Astrocyte (in vitro differentiated cells and primary cell): ENCODE measurements around the gene LINC00632. TPM values are rescaled to one million over a fixed set of nuclear protein-coding genes. Genes with fewer than 3 reads are reported as not detected.
A peak's percentile ranks its signal among the peaks of the same experiment; 100 is the strongest.

Source experiments
- DNase-seq: peaks from one replicate; pipeline ENCODE4 v3.0.0-alpha.2; 2010; ENCODE audit warnings: low read depth
- FAIRE-seq: peaks from 2 replicates; lab custom pipeline; 2011; peaks lifted over from hg19 to GRCh38; lab: Jason Lieb, UNC
- H2AFZ ChIP-seq: 2 replicates; pipeline ENCODE4 v1.6.0; 2012; ENCODE audit warnings: low read depth, low read length, inconsistent platforms
- H3K27ac ChIP-seq: 2 replicates; pipeline ENCODE4 v1.5.1; 2011; ENCODE audit warnings: low read depth, low read length, inconsistent platforms
- H3K27me3 ChIP-seq: 2 replicates; pipeline ENCODE4 v1.6.0; 2011; ENCODE audit warnings: low read length, inconsistent platforms; ENCODE audit not compliant: insufficient read depth
- H3K36me3 ChIP-seq: 2 replicates; pipeline ENCODE4 v1.5.1; 2011; ENCODE audit warnings: low read length, inconsistent platforms; ENCODE audit not compliant: insufficient read depth
- H3K4me1 ChIP-seq: 2 replicates; pipeline ENCODE4 v1.5.1; 2011; ENCODE audit warnings: low read length, inconsistent platforms; ENCODE audit not compliant: insufficient read depth
- H3K4me2 ChIP-seq: 2 replicates; pipeline ENCODE4 v1.6.0; 2012; ENCODE audit warnings: low read length, inconsistent platforms
- H3K4me3 ChIP-seq: 2 replicates; pipeline ENCODE4 v1.5.1; 2011; ENCODE audit warnings: low read depth, mild to moderate bottlenecking, low read length, inconsistent platforms; ENCODE audit not compliant: insufficient read depth
- H3K79me2 ChIP-seq: 2 replicates; pipeline ENCODE4 v1.6.0; 2012; ENCODE audit warnings: mild to moderate bottlenecking, low read length, inconsistent platforms; ENCODE audit not compliant: insufficient read depth
- H3K9ac ChIP-seq: 2 replicates; pipeline ENCODE4 v1.6.0; 2012; ENCODE audit warnings: mild to moderate bottlenecking, low read length, inconsistent platforms
- H3K9me3 ChIP-seq: 2 replicates; pipeline ENCODE4 v1.5.1; 2012; ENCODE audit warnings: low read depth, mild to moderate bottlenecking, low read length, inconsistent platforms; ENCODE audit not compliant: insufficient read depth
- H4K20me1 ChIP-seq: 2 replicates; pipeline ENCODE4 v1.6.0; 2012; ENCODE audit warnings: low read length, inconsistent platforms; ENCODE audit not compliant: insufficient read depth
- H3K27ac Mint-ChIP-seq: one replicate; pipeline ENCODE4 v1.8.0; 2021; ENCODE audit warnings: mild to moderate bottlenecking, mixed read lengths; ENCODE audit not compliant: unreplicated experiment
- H3K27me3 Mint-ChIP-seq: one replicate; pipeline ENCODE4 v1.8.0; 2021; ENCODE audit warnings: low read depth, mixed read lengths; ENCODE audit not compliant: unreplicated experiment
- H3K36me3 Mint-ChIP-seq: one replicate; pipeline ENCODE4 v1.8.0; 2021; ENCODE audit warnings: low read depth, mixed read lengths; ENCODE audit not compliant: unreplicated experiment
- H3K4me1 Mint-ChIP-seq: one replicate; pipeline ENCODE4 v1.8.0; 2021; ENCODE audit warnings: low read depth, mixed read lengths; ENCODE audit not compliant: unreplicated experiment
- H3K4me3 Mint-ChIP-seq: one replicate; pipeline ENCODE4 v1.8.0; 2021; ENCODE audit warnings: mild to moderate bottlenecking, moderate library complexity, mixed read lengths; ENCODE audit not compliant: unreplicated experiment
- H3K9me3 Mint-ChIP-seq: one replicate; pipeline ENCODE4 v1.8.0; 2021; ENCODE audit warnings: mild to moderate bottlenecking, mixed read lengths; ENCODE audit not compliant: unreplicated experiment
- EZH2 ChIP-seq: IDR thresholded peaks from 2 replicates; pipeline ENCODE4 v1.6.1; 2012; ENCODE audit warnings: mild to moderate bottlenecking, low read length, inconsistent platforms; ENCODE audit not compliant: insufficient read depth
- total RNA-seq: library from RNA; stranded (reverse); gene quantifications from 2 replicates; pipeline ENCODE4 v1.2.1, GENCODE V29; 2021
- TF ChIP-seq, protein P1 (sequence below): IDR thresholded peaks from 2 replicates; pipeline ENCODE4 v1.5.1; 2011; ENCODE audit warnings: low read depth, mild to moderate bottlenecking, inconsistent platforms, low read length, moderate library complexity; ENCODE audit not compliant: insufficient read depth

LINC00632 gene
- total RNA-seq, 1 donor from 2014 or later, result 318 TPM

DNA sequence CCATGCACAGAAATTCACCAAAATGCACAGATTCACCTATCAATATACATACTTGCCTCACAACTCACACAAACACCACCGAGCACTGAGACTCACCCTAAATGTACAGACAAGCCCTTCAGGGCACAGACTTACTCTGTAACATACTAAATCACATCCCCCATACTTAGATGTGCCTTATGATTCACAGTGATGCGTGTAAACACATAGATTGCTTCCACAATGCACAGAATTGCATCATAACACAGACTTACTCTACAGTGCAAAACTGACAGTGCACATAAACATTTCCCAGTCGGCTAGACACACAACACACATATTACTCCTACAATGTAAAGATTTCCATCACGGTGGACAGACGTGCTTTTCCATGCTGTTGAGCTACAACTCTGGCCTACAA lies 6.2 kb downstream of the LINC00632 start:
- H3K27ac ChIP-seq, result no peak overlapping the region
- H4K20me1 ChIP-seq, result no peaks in the 10 kb centered on the region
- H3K4me2 ChIP-seq, result no peak overlapping the region
- no peak overlapping the region for H3K4me3 Mint-ChIP-seq
- no peak overlapping the region for H3K4me3 ChIP-seq
- peaks cover 3% of the 10 kb centered on the region for H3K4me1 ChIP-seq
- no peak overlapping the region for H3K27ac Mint-ChIP-seq
- TF ChIP-seq EZH2, result no peak
- TF ChIP-seq, protein P1, sequence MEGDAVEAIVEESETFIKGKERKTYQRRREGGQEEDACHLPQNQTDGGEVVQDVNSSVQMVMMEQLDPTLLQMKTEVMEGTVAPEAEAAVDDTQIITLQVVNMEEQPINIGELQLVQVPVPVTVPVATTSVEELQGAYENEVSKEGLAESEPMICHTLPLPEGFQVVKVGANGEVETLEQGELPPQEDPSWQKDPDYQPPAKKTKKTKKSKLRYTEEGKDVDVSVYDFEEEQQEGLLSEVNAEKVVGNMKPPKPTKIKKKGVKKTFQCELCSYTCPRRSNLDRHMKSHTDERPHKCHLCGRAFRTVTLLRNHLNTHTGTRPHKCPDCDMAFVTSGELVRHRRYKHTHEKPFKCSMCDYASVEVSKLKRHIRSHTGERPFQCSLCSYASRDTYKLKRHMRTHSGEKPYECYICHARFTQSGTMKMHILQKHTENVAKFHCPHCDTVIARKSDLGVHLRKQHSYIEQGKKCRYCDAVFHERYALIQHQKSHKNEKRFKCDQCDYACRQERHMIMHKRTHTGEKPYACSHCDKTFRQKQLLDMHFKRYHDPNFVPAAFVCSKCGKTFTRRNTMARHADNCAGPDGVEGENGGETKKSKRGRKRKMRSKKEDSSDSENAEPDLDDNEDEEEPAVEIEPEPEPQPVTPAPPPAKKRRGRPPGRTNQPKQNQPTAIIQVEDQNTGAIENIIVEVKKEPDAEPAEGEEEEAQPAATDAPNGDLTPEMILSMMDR, result no peak
- no peak overlapping the region for H3K9ac ChIP-seq
- no peaks in the 10 kb centered on the region for H3K36me3 ChIP-seq
- H3K79me2 ChIP-seq, result no peaks in the 10 kb centered on the region
- peaks cover 4% of the 10 kb centered on the region for H3K36me3 Mint-ChIP-seq
- DNase-seq, result no peak
- H3K27me3 Mint-ChIP-seq, result no peaks in the 10 kb centered on the region
- H3K9me3 Mint-ChIP-seq, result no peaks in the 10 kb centered on the region
- H2AFZ ChIP-seq, result no peak overlapping the region
- H3K4me1 Mint-ChIP-seq, result no peaks in the 10 kb centered on the region
- FAIRE-seq, result no peak
- no peaks in the 10 kb centered on the region for H3K9me3 ChIP-seq
- peaks cover under 1% of the 10 kb centered on the region for H3K27me3 ChIP-seq

DNA sequence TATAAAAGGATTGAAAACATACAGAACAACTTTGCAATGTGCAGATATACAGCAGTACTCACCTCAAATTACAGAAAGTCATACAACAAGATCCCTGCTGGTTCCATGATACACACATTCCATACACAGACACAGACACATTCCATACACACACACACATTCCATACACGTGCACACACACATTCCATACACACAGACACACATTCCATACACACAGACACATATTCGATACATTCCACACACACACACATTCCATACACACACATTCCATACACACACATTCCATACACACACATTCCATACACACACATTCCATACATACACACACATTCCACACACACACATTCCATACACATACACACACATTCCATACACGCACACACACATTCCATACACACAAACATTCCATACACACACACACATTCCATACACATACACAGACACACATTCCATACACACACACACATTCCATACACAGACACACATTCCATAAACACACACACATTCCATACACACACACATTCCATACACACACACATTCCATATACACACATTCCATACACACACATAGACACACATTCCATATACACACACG lies 13.7 kb downstream of the LINC00632 start:
- no peaks in the 10 kb centered on the region for H3K4me1 ChIP-seq
- no peaks in the 10 kb centered on the region for H3K4me1 Mint-ChIP-seq
- no peaks in the 10 kb centered on the region for H3K9me3 Mint-ChIP-seq
- H3K27me3 ChIP-seq, result no peaks in the 10 kb centered on the region
- no peaks in the 10 kb centered on the region for H3K9me3 ChIP-seq
- H3K4me3 ChIP-seq, result no peak overlapping the region
- peaks cover 4% of the 10 kb centered on the region for H3K36me3 Mint-ChIP-seq
- peak; percentile 64 for DNase-seq
- H3K79me2 ChIP-seq, result no peaks in the 10 kb centered on the region
- H3K9ac ChIP-seq, result no peak overlapping the region
- no peaks in the 10 kb centered on the region for H3K36me3 ChIP-seq
- no peak overlapping the region for H3K27ac ChIP-seq
- no peak overlapping the region for H3K4me3 Mint-ChIP-seq
- no peak overlapping the region for H2AFZ ChIP-seq
- TF ChIP-seq, protein P1, result no peak
- TF ChIP-seq EZH2, result no peak
- H3K27me3 Mint-ChIP-seq, result no peaks in the 10 kb centered on the region
- FAIRE-seq, result peak; percentile 100
- no peak overlapping the region for H3K27ac Mint-ChIP-seq
- H4K20me1 ChIP-seq, result no peaks in the 10 kb centered on the region
- H3K4me2 ChIP-seq, result no peak overlapping the region

DNA sequence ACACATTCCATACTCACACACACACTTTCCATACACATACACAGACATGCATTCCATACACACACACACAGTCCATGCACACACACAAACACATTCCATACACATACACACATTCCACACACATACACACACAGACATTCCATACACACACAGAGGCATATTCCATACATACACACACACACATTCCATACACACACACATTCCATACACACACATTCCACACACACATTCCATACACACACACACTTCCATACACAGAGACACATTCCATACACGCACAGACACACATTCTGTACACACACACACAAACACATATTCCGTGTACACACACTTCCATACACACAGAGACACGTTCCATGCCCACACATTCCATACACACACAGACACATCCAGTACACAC lies 14.8 kb downstream of the LINC00632 start:
- peak; percentile 27 for DNase-seq
- Histone ChIP-seq H3K4me3 (no peak overlapping the region), H3K36me3 (no peaks in the 10 kb centered on the region), H3K4me1 (no peaks in the 10 kb centered on the region), H4K20me1 (no peaks in the 10 kb centered on the region), H2AFZ (no peak overlapping the region), H3K9ac (no peak overlapping the region), H3K27ac (no peak overlapping the region), H3K79me2 (no peaks in the 10 kb centered on the region), H3K27me3 (no peaks in the 10 kb centered on the region), H3K9me3 (no peaks in the 10 kb centered on the region), H3K4me2 (no peak overlapping the region)
- Mint-ChIP-seq H3K27ac (no peak overlapping the region), H3K27me3 (no peaks in the 10 kb centered on the region), H3K4me3 (no peak overlapping the region), H3K36me3 (no peaks in the 10 kb centered on the region), H3K9me3 (no peaks in the 10 kb centered on the region), H3K4me1 (no peaks in the 10 kb centered on the region)
- FAIRE-seq, result no peak
- TF ChIP-seq EZH2, result no peak
- TF ChIP-seq, protein P1, result no peak
